ENCODE measurements around the gene SEC14L5.

DNA sequence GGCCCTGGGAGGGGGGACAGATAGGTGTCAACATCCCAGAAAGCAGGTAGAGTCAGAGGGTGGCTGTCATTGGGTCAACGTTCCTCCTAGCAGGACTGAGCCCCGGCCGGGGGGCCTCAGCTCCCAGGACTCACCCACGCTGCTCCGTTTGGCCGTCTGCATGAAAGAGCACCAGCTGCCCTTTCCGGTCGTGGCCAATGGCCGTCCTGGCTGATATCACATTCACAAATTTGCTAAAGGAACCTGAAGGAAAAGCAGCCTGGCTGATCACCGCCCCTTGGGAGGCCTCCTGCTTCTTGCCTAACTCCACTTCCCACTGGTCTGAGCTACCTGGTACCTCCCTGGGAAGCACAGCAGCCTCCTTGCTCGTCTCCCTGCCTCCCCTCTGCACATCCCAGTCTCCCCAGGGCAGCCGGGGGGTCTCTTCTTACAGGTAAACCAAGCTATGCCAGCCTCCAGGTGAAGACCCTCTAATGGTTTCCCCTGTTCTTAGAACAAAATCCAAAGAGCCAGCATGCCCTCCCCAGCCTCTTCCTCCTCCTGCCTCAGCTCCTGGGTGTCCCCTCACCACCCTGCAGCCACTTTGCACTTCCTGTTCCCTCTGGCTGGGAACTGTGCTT lies 72.2 kb downstream of the SEC14L5 start:
- TF ChIP-seq POLR2A (IDR thresholded peaks at IDR 0.05; ENCODE audit: low read depth, low read length) (no peak), TAF1 (IDR thresholded peaks at IDR 0.05; ENCODE audit: borderline replicate concordance, low read depth, low read length) (no peak)
